Skin of body (tissue), 2 donors: ENCODE data around the gene SUN2. TPM values are rescaled to one million over a fixed set of nuclear protein-coding genes. Genes with fewer than 3 reads are reported as not detected.
A peak's percentile ranks its signal among the peaks of the same experiment; 100 is the strongest.

Experiments used
- DNase-seq: peaks from one replicate; lab custom pipeline; 2025; lab: John Stamatoyannopoulos, UW
- total RNA-seq: library from RNA; depleted of rRNA; stranded (reverse); fragments of >200 nt; gene quantifications from one replicate; pipeline ENCODE4 v1.2.3, GENCODE V29; 2014

SUN2 gene
- total RNA-seq, 1 donor from 2014 or later, result 50.6 TPM

GRCh38 chr22:38777087-38777671 lies 21.4 kb upstream of the SUN2 start:
- DNase-seq, result no peak

DNA sequence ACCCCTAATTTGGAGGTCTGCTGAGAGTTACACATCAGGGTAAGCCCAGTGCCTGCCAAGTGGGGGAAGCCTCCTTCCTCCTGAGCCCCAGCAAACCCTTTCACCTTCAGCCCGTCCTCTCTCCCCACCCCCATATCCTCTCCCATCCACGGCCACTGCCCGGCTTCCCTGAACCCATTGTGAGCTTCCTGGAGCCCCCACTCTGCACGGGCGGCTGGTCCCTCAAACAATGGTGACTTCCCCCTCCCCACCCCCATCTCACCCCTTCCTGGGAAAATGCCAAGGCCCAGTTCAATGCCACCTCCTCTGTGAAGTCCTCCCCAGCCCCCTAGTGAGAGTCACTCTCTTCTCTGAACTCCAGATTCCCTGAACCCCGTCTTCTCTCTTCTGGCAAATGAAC lies 20.3 kb upstream of the SUN2 start:
- DNase-seq, result no peak

DNA sequence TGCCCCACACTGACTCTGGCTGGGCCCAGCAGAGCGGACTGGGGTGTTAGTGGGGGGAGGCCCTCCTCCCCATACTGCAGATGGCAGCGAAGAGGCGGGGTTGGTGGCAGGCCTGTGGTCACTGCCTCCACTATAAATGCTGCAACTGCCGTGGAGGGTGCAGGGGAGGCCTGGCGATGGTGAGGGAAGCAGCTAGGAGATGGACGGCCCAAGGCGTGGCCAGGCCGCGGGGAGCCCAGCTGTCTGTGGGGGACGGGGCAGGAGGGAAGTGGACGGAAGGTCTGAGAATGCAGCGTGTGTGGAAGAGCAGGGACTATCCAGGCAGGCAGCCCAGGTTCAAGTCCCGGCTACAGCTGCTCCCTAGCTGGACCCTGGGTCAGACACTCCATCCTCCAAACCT lies 19.9 kb upstream of the SUN2 start:
- DNase-seq, result no peak

DNA sequence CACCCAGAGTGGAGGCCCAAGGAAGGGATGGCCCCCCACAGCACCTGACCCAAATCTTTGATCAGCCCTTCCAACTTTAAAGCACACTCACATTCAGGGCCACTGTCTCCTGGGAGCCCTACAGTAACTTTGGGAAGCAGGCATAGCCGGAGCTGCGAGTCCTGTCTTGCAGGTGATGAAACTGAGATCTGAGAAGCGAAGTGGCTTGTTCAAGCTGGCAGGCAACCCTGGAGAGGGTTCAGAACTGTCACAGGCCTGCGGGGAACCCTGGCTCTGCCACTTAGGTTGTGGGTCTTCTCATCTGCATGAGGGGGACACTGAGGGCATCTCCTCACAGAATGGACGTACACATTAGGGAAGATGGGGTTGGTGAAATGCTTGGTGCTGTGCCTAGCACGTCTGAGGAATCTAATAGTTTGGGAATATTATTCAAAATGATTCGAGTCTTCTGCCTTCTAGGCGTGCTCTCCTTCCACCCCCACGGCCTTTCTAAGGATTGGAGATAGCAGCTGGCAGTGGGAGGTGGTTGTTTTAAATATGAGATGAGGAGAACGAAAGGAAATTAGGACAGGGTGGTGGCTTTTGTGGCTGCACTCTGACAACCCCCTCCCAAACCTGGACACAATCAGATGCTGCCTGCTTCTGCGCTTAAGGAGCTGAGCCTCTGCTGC lies 18.8 kb upstream of the SUN2 start:
- DNase-seq, result no peak

GRCh38 chr22:38773363-38773946 lies 17.7 kb upstream of the SUN2 start:
- no peak for DNase-seq

DNA sequence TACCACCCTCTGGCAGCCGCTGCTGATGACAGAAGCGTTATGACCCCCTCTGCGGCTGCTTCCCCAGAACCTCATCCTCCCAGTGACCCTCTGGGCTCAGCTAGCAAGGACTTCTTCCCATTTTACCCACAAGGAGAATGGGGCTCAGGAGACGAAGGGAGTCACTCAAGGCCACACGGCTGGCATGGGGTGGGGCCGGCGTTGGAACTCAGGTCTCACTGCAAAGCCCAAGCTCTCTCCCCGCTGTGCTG lies 16.8 kb upstream of the SUN2 start:
- no peak for DNase-seq

DNA sequence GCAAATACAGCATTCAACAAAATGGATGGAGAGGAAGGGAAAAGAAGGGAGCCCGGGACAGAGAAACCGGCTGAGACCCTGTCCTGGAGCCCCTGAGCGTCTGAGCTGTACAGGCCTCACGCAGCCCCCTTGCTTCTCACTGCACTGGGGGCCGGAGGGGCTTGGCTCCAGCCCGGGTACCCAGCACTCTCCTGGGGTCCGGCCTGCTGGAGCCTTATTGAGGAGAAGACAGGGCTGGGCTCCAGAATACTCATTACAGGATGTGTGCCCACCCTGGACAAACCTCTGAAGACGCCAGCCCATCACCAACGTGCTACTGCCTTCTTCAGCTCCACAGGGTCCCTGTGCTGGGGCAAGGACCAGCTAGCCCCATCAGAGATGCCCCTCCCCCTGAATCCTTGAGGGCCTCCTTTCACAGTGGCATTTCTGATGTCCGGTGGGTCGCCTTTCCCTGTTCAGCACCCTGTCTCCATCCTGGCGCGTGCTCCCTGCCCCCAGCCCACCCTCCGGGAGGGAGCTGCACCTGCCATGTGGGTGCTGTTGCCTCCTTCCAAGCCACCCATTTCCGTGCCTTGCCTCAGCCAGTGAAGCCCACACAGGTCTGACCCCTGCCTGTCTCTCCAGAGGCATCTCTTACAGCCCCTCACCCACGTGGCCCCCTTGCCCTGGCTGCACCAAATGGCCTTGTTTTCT lies 14.6 kb upstream of the SUN2 start:
- DNase-seq, result no peak

- no peak for DNase-seq
These were observed 12.2 kb upstream of the SUN2 start for GRCh38 chr22:38768036-38768435.

GRCh38 chr22:38767313-38767712 lies 11.5 kb upstream of the SUN2 start:
- DNase-seq, result no peak

GRCh38 chr22:38766076-38766777 lies 10.4 kb upstream of the SUN2 start:
- no peak for DNase-seq

GRCh38 chr22:38762551-38762983 lies 6.8 kb upstream of the SUN2 start:
- DNase-seq, result no peak

GRCh38 chr22:38761202-38762162 lies 5.7 kb upstream of the SUN2 start:
- no peak for DNase-seq

- no peak for DNase-seq
These were observed 4.8 kb upstream of the SUN2 start for GRCh38 chr22:38760477-38761201.

DNA sequence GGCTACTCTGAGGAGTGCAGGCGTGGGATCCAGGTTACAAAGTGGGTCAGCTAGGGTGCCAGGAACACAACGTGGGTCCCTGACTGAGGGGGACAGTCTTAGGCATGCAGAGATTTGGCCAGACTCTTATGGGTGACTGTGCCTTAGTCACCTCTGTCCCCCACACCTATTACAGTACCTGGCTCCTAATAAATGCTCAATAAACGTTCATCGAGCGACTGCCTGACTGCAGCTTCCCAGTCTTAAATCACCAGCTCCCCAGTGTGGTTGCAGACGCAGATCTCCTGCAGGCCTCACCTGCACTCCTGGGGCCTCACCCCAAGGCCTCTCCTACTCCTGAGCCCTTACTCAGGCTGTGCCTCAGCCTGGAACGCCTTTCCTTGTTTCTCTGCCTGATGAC lies 3.2 kb upstream of the SUN2 start:
- DNase-seq, result no peak

GRCh38 chr22:38758276-38758945 lies 2.6 kb upstream of the SUN2 start:
- no peak for DNase-seq

DNA sequence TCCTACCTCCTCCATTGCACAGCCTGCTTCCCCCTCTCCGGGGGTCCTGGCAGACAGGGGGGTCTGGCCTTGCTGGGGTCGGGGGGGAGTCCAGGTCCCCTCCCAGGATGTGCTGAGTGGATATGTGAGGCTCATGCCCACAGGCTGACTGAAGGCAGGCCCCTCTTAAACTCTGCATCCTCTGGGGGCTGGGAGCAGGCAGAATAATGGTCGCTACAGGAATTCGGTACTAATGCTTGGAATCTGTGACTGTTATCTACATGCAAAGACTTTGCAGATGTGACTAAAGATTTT lies 1.6 kb upstream of the SUN2 start:
- no peak for DNase-seq

DNA sequence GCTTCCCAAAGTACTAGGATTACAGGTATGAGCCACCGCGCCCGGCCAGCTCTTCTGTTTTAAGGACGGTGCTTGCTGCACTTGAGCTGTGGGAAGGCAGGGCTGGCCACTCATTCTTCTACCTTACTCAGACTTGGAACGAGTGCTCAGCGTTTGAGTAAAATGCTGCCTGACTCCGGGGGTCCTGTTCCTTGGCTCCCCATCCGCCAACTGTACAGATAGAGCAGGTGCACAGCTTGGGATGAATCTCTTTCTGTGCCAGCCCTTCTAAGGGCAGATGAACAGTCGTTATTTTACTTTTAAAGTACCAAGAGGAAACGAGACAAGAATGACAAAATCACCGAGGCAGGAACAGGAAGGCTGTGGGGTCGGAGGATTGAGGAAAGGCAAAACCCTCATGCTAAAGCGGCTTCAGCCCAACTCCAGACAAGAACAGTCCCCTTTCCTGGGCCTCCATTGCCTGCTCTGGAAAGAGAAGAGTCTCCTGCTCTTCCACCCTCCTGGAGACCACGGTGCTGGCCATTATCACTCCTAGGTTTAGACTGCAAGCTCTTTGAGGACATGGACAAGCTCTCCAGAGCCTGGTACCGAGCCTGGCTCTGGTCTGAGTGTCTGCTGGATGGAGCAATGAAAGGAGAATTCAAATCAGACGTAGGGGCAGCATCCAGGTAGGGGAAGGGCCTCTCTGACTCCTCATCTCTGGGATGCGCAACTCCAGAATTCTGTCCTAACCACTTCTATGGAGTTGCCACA lies 1.1 kb upstream of the SUN2 start:
- DNase-seq, result no peak

DNA sequence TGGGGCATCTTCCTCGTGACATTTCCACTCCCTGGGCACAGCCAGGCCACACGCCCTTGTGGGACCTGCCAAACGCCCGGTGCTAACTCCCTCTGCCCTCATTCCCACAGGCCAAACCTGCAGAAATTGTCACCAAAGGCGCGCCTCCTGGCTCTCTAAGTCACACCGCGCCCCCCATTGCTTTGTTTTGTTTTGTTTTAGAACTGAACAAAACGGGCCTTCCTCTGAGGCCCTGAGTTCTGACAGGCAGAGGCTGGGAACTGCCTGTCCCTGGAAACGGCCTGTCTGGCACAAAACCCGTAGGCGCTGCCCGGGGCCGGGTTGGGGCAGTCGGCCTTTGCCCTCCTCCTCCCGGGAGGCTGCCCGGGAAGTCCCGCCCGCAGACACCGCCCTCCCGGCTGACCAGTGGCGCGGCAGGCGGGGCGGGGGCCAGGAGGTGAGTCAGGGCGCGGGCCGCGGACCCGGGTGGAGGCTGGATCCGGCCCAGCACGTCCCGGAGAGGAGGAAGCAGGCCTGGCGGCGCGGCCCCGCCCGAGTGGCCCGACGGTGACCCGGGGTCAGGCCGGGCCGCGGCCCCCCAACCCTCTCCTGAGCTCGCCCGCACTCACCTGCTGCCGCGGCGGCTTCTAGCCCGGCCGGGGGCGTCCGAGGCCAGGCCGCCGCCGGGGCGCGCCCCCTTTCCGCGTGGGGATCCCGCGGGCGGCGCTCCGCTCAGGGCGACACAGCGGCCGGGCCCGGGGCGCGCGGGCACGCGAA lies 465 bp downstream of the SUN2 start:
- no peak for DNase-seq

DNA sequence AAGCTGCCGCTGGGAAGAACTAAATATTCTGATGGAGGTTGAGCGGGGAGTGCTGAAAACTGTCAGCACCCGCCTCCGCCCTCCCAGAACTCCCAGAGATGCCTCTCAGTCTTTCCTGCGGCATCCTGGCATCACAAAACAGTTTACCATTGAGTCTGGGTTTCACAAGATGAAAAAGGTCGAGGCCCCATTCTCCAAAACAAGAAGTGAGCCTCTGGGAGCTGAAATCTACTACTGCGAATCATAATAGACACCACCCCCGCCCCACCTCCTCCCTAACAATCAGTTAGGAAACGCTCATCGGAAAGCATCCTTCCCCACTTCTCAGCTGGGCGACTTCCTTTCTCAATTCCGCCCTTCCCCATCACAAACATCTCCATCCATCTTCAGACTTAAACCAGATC lies 1.0 kb downstream of the SUN2 start:
- peak; percentile 32 for DNase-seq
